K562 (cell line): ENCODE results near the gene CASR. TPM values are rescaled to one million over a fixed set of nuclear protein-coding genes. Genes with fewer than 3 reads are reported as not detected.

Experiments
- ATAC-seq: fragments of 200-7000 bp; cut with Tn5 transposase; 3 replicates; pipeline ENCODE4 v1.9.1; 2020; ENCODE audit warnings: moderate library complexity
- BruUV-seq: library from RNA; stranded (reverse); fragments of 400-500 nt; replicated peaks from 2 replicates; lab custom pipeline; 2021; lab: Mats Ljungman, UMichigan
- CTCF ChIA-PET: fragments of 300-600 bp; formaldehyde crosslinking; extraction: SDS; loops from one replicate; lab custom pipeline; 2021; ENCODE audit warnings: low intra/inter-chr PET ratio; lab: Yijun Ruan, JAX
- POLR2A ChIA-PET: fragments of 300-600, 350-650 bp; sonication (Branson Sonifier 250); formaldehyde crosslinking; extraction: SDS; loops from one replicate; lab custom pipeline; 2021; ENCODE audit warnings: antibody characterized with exemption, inconsistent platforms; lab: Yijun Ruan, JAX
- DNase-seq, 4 experiments: peaks; one replicate each; pipeline versions ENCODE4 v3.0.0 to v3.0.0-alpha.2; 2011 to 2018; ENCODE audit warnings: low spot score in 3 of 4, mixed read lengths in 3 of 4; ENCODE audit errors: extremely low read depth in 1 of 4
- FAIRE-seq: peaks from 2 replicates; lab custom pipeline; 2011; peaks lifted over from hg19 to GRCh38; lab: Jason Lieb, UNC
- H2AFZ ChIP-seq: 2 replicates; pipeline ENCODE4 v1.6.0; 2011; ENCODE audit warnings: low read depth, low read length, control low read depth, inconsistent platforms
- H3K27ac ChIP-seq: fragments of 200-600 bp; 3 replicates; pipeline ENCODE4 v1.8.0; 2011; ENCODE audit warnings: low read depth, mild to moderate bottlenecking, control low read depth, inconsistent platforms, low read length, moderate library complexity, mixed read lengths; ENCODE audit errors: extremely low read depth
- H3K27me3 ChIP-seq, 2 experiments: fragments of 300-600 bp in 1 of 2; 2 replicates in 1 of 2; 3 replicates in 1 of 2; pipeline versions ENCODE4 v1.6.0 to v1.8.0; 2011; ENCODE audit warnings: inconsistent platforms in 2 of 2, low read length in 2 of 2, mild to moderate bottlenecking in 1 of 2, mixed read lengths in 1 of 2, moderate library complexity in 1 of 2; ENCODE audit not compliant: control insufficient read depth in 2 of 2, insufficient read depth in 2 of 2
- H3K36me3 ChIP-seq: fragments of 300-600 bp; 3 replicates; pipeline ENCODE4 v1.8.0; 2011; ENCODE audit warnings: mild to moderate bottlenecking, low read length, inconsistent platforms; ENCODE audit not compliant: control insufficient read depth, insufficient read depth
- H3K4me1 ChIP-seq, 2 experiments: fragments of 200-600 bp in 1 of 2; replicated peaks in 1 of 2; 2 replicates in 1 of 2; 3 replicates in 1 of 2; pipeline versions ENCODE4 v1.5.1 to v1.8.0; 2011; ENCODE audit warnings: inconsistent platforms in 2 of 2, low read length in 2 of 2, mild to moderate bottlenecking in 1 of 2, mixed read lengths in 1 of 2, moderate library complexity in 1 of 2; ENCODE audit not compliant: control insufficient read depth in 2 of 2, insufficient read depth in 2 of 2
- H3K4me2 ChIP-seq: 2 replicates; pipeline ENCODE4 v1.6.1; 2011; ENCODE audit warnings: low read length, control low read depth, inconsistent platforms, mixed read lengths; ENCODE audit not compliant: insufficient read depth
- H3K4me3 ChIP-seq: fragments of 200-600 bp; sonication (generic), shearing (Covaris generic); 2 replicates; pipeline ENCODE4 v1.5.1; 2016; ENCODE audit warnings: control low read depth, inconsistent platforms
- H3K79me2 ChIP-seq: fragments of 200-600 bp; 3 replicates; pipeline ENCODE4 v1.8.0; 2011; ENCODE audit warnings: low read length, inconsistent platforms; ENCODE audit not compliant: control insufficient read depth, insufficient read depth
- H3K9ac ChIP-seq, 2 experiments: 2 replicates each; pipeline versions ENCODE4 v1.6.0 to v1.6.1; 2011; ENCODE audit warnings: low read depth in 2 of 2, low read length in 2 of 2, control low read depth in 1 of 2, inconsistent platforms in 1 of 2, mild to moderate bottlenecking in 1 of 2, mixed read lengths in 1 of 2; ENCODE audit not compliant: insufficient read depth in 1 of 2
- H3K9me1 ChIP-seq: one replicate; pipeline ENCODE4 v1.6.0; 2011; ENCODE audit warnings: inconsistent platforms, mild to moderate bottlenecking, low read length, moderate library complexity; ENCODE audit not compliant: control insufficient read depth, insufficient read depth
- H3K9me3 ChIP-seq: replicated peaks from 2 replicates; pipeline ENCODE4 v1.5.1; 2011; ENCODE audit warnings: low read depth, low read length, inconsistent platforms; ENCODE audit not compliant: control insufficient read depth, insufficient read depth
- H4K20me1 ChIP-seq: replicated peaks from 2 replicates; pipeline ENCODE4 v1.6.1; 2011; ENCODE audit warnings: low read length, inconsistent platforms, mixed read lengths; ENCODE audit not compliant: control insufficient read depth, insufficient read depth
- CBX2 ChIP-seq: fragments of 200-600 bp; sonication (generic); IDR thresholded peaks from one replicate; pipeline ENCODE4 v1.6.1; 2012; ENCODE audit warnings: mild to moderate bottlenecking, low read length, inconsistent platforms; ENCODE audit not compliant: insufficient read depth, poor library complexity, severe bottlenecking
- HDAC2 ChIP-seq: fragments of 450-650 bp; IDR thresholded peaks from 2 replicates; pipeline ENCODE4 v1.6.1; 2016; ENCODE audit warnings: mild to moderate bottlenecking
- JUND ChIP-seq, 2 experiments: IDR thresholded peaks; 2 replicates in 1 of 2; 3 replicates in 1 of 2; pipeline ENCODE4 v1.6.1; 2011; ENCODE audit warnings: borderline replicate concordance in 2 of 2, low read depth in 2 of 2, low read length in 2 of 2, improper control_type of control experiment in 1 of 2, missing biosample characterization in 1 of 2, missing genetic modification characterization in 1 of 2, missing genetic modification reagents in 1 of 2
- KAT2B ChIP-seq: IDR thresholded peaks from one replicate; pipeline ENCODE4 v1.6.1; 2012; ENCODE audit warnings: low read depth, mild to moderate bottlenecking, control low read depth, inconsistent platforms, low read length, moderate library complexity
- ZNF318 ChIP-seq, 2 experiments: fragments of 450-650 bp; IDR thresholded peaks; 2 replicates each; pipeline ENCODE4 v1.6.1; 2016; ENCODE audit warnings: mild to moderate bottlenecking in 2 of 2, borderline replicate concordance in 1 of 2, low read depth in 1 of 2, moderate library complexity in 1 of 2
- WGBS: fragments of 100-300 bp; shearing (Covaris generic); methylation state at CpG from one replicate; pipeline ENCODE4 v1.1.6; 2016; ENCODE audit warnings: low coverage, mixed read lengths; ENCODE audit not compliant: insufficient coverage; ENCODE audit errors: missing lambda C conversion rate; 5-methylcytosine and 5-hydroxymethylcytosine counted together
- in situ Hi-C: fragments of 300-500 bp; cut with MboI; formaldehyde crosslinking; loops from 4 replicates; pipeline ENCODE4 v1.15.0; 2018; ENCODE audit warnings: inconsistent platforms, mixed read lengths
- intact Hi-C: fragments of 100-400 bp; cut with micrococcal nuclease; formaldehyde crosslinking; loops from 2 replicates; pipeline ENCODE4 v1.14.2; 2022
- polyA plus RNA-seq, 8 experiments: library from polyadenylated mRNA; depleted of rRNA in 4 of 8; stranded (reverse) in 5 of 8; unstranded in 3 of 8; fragments of >200 nt; fragmentation: Nextera tagmentation in 2 of 8; fragmentation: Illumina TruSeq in 1 of 8; extraction: Ambion mirVana in 2 of 8; extraction: Trizol in 1 of 8; gene quantifications; 2 replicates each; pipeline versions ENCODE4 v1.2.1 to v1.2.3, GENCODE V29; 2011 to 2014; ENCODE audit warnings: inconsistent platforms in 1 of 8, missing spikeins in 1 of 8
- total RNA-seq, 7 experiments: library from RNA; depleted of rRNA in 6 of 7; stranded (reverse); fragments of >200 nt in 6 of 7; fragmentation: Illumina TruSeq in 2 of 7; extraction: Trizol in 2 of 7; gene quantifications; 2 replicates each; pipeline versions ENCODE4 v1.2.1 to v1.2.3, GENCODE V29; 2011 to 2021; ENCODE audit warnings: low replicate concordance in 1 of 7

CASR gene
- total and polyA plus RNA-seq, 9 of the 15 experiments (the other 6 are each of a cell fraction or from before 2014, with no cell fraction given) = not detected

GRCh38 chr3:122146466-122146865, 37.0 kb upstream of the CASR start:
- in situ Hi-C loops (no loop called here), intact Hi-C loops (no loop called here)
- Histone ChIP-seq H3K4me3 (no peak overlapping the region), H3K27ac (no peak overlapping the region), H3K9me1 (no peaks in the 10 kb centered on the region), H3K4me1 (no peaks in the 10 kb centered on the region), H2AFZ (no peak overlapping the region), H3K4me2 (no peak overlapping the region), H4K20me1 (no peaks in the 10 kb centered on the region), H3K36me3 (no peaks in the 10 kb centered on the region), H3K27me3 (no peaks in the 10 kb centered on the region), H3K9me3 (no peaks in the 10 kb centered on the region), H3K79me2 (no peaks in the 10 kb centered on the region), H3K9ac (no peak overlapping the region)
- TF ChIP-seq JUND (IDR thresholded peaks at IDR 0.05; ENCODE audit: borderline replicate concordance, low read depth, low read length) = 0 out of 2 replicates have a peak, but pooled peaks have one; percentile 22
- no peak for TF ChIP-seq JUND (tag; IDR thresholded peaks at IDR 0.05; ENCODE audit: borderline replicate concordance, low read depth, low read length)
- TF ChIP-seq CBX2 = no peak
- POLR2A ChIA-PET = interaction anchor here (0.6 kb wide), 1 partner anchor 935 kb away, joined by 3 read pairs; no protein-coding TSS in a partner anchor
- CTCF ChIA-PET = no interaction called here
- DNase-seq = no peak
- 19% methylated on average over 3 of the region's 3 CpGs for WGBS
- ATAC-seq = no peak
- BruUV-seq = no TSS peak
- FAIRE-seq = no peak

GRCh38 chr3:122148941-122149627, 34.4 kb upstream of the CASR start:
- H2AFZ ChIP-seq = no peak overlapping the region
- DNase-seq (no peak), ATAC-seq (no peak), FAIRE-seq (no peak)
- no peaks in the 10 kb centered on the region for H4K20me1 ChIP-seq
- POLR2A ChIA-PET = no interaction called here
- no peaks in the 10 kb centered on the region for H3K36me3 ChIP-seq
- H3K4me3 ChIP-seq = no peak overlapping the region
- in situ Hi-C loops = no loop called here
- H3K4me2 ChIP-seq = no peak overlapping the region
- CTCF ChIA-PET = no interaction called here
- H3K9ac ChIP-seq = no peak overlapping the region
- BruUV-seq = no TSS peak
- no peak overlapping the region for H3K27ac ChIP-seq
- H3K9me3 ChIP-seq = no peaks in the 10 kb centered on the region
- H3K4me1 ChIP-seq = no peaks in the 10 kb centered on the region
- intact Hi-C loops = no loop called here
- H3K27me3 ChIP-seq = no peaks in the 10 kb centered on the region
- 0% methylated on average over 2 of the region's 2 CpGs for WGBS
- no peaks in the 10 kb centered on the region for H3K9me1 ChIP-seq
- H3K79me2 ChIP-seq = no peaks in the 10 kb centered on the region
- TF ChIP-seq ZNF318 (IDR thresholded peaks at IDR 0.05; ENCODE audit: borderline replicate concordance in 1 of 2, low read depth in 1 of 2) (no peak), KAT2B (no peak), HDAC2 (no peak)
